Uterus (tissue), 2 donors: ENCODE data around the gene CALML6.

Experiments used
- POLR2A ChIP-seq, 2 donors: fragments of 450-650 bp; IDR thresholded peaks; one replicate each; pipeline ENCODE4 v1.6.1; 2016; ENCODE audit warnings: antibody characterized with exemption in 2 of 2, mild to moderate bottlenecking in 1 of 2, moderate library complexity in 1 of 2
- TF ChIP-seq, protein P1 (sequence below), 4 experiments: fragments of 200-600 bp in 2 of 4; fragments of 450-650 bp in 2 of 4; sonication (generic) in 2 of 4; IDR thresholded peaks; one replicate each; pipeline ENCODE4 v1.5.1; 2016 to 2019; ENCODE audit warnings: antibody characterized with exemption in 4 of 4, mild to moderate bottlenecking in 2 of 4, moderate library complexity in 1 of 4

DNA sequence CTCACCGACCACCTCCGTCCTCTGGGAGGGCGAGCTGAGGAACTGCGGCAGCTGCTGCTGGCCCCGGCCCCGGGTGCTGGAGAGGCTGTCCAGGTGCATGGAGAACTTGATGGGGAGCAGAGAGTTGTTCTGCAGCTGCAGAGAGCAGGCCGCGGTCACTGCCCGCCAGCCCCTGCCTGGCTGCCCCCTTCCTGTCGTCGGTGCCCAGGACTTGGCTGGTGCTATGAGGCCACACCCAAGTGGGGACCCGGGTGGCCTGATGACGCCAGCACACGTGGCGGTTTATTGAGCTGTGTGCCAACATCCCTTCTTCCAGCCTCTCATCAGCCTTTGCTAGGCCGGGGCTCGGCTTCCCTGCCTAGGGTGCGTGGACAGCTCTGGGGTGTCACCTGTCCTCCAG is 9.3 kb downstream of the CALML6 start:
- TF ChIP-seq, protein P1, sequence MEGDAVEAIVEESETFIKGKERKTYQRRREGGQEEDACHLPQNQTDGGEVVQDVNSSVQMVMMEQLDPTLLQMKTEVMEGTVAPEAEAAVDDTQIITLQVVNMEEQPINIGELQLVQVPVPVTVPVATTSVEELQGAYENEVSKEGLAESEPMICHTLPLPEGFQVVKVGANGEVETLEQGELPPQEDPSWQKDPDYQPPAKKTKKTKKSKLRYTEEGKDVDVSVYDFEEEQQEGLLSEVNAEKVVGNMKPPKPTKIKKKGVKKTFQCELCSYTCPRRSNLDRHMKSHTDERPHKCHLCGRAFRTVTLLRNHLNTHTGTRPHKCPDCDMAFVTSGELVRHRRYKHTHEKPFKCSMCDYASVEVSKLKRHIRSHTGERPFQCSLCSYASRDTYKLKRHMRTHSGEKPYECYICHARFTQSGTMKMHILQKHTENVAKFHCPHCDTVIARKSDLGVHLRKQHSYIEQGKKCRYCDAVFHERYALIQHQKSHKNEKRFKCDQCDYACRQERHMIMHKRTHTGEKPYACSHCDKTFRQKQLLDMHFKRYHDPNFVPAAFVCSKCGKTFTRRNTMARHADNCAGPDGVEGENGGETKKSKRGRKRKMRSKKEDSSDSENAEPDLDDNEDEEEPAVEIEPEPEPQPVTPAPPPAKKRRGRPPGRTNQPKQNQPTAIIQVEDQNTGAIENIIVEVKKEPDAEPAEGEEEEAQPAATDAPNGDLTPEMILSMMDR (IDR thresholded peaks at IDR 0.05) = no peak
- no peak for TF ChIP-seq POLR2A (IDR thresholded peaks at IDR 0.05)
